Trophoblast cell (in vitro differentiated cells and primary cell): ENCODE results near the gene SUSD5.
"Not testable (repeated sequence)": the region's sequence is repeated elsewhere in the genome, so short reads cannot be mapped to it uniquely, and the experiment has no call there.

ENCODE experiments used
- DNase-seq, 2 donors: peaks; one replicate each; pipeline ENCODE4 v3.0.0-alpha.2; 2016
- H2AFZ ChIP-seq: 2 replicates; pipeline ENCODE4 v1.6.1; 2013; ENCODE audit warnings: low read length, moderate library complexity, mild to moderate bottlenecking; ENCODE audit not compliant: insufficient read depth, poor library complexity
- H2AK5ac ChIP-seq: 2 replicates; pipeline ENCODE4 v1.6.1; 2013; ENCODE audit warnings: mild to moderate bottlenecking, low read length
- H2BK120ac ChIP-seq: 2 replicates; pipeline ENCODE4 v1.6.1; 2013; ENCODE audit warnings: low read length, mild to moderate bottlenecking, moderate library complexity; ENCODE audit not compliant: insufficient read depth, poor library complexity
- H2BK12ac ChIP-seq: 2 replicates; pipeline ENCODE4 v1.6.1; 2013; ENCODE audit warnings: mild to moderate bottlenecking, low read length, moderate library complexity
- H2BK5ac ChIP-seq: 2 replicates; pipeline ENCODE4 v1.6.1; 2013; ENCODE audit warnings: low read length, low read depth, moderate library complexity, mild to moderate bottlenecking; ENCODE audit not compliant: poor library complexity
- H3K14ac ChIP-seq: 2 replicates; pipeline ENCODE4 v1.6.1; 2013; ENCODE audit warnings: mild to moderate bottlenecking, low read length
- H3K18ac ChIP-seq: 2 replicates; pipeline ENCODE4 v1.6.1; 2013; ENCODE audit warnings: mild to moderate bottlenecking, low read length
- H3K23ac ChIP-seq: 2 replicates; pipeline ENCODE4 v1.6.1; 2013; ENCODE audit warnings: low read length
- H3K27ac ChIP-seq: 2 replicates; pipeline ENCODE4 v1.5.1; 2013; ENCODE audit warnings: low read depth, mild to moderate bottlenecking, inconsistent platforms, low read length, moderate library complexity
- H3K27me3 ChIP-seq: 2 replicates; pipeline ENCODE4 v1.6.1; 2013; ENCODE audit warnings: inconsistent platforms, mild to moderate bottlenecking, low read length, moderate library complexity; ENCODE audit not compliant: insufficient read depth
- H3K36me3 ChIP-seq, 2 experiments: 1 replicate in 1 of 2; 2 replicates in 1 of 2; pipeline ENCODE4 v1.6.1; 2013; ENCODE audit warnings: low read length in 2 of 2, mild to moderate bottlenecking in 2 of 2, moderate library complexity in 1 of 2; ENCODE audit not compliant: insufficient read depth in 2 of 2, control insufficient read depth in 1 of 2
- H3K4ac ChIP-seq: 2 replicates; pipeline ENCODE4 v1.6.1; 2013; ENCODE audit warnings: low read depth, mild to moderate bottlenecking, low read length, moderate library complexity
- H3K4me1 ChIP-seq, 2 experiments: 1 replicate in 1 of 2; 2 replicates in 1 of 2; pipeline ENCODE4 v1.6.1; 2013; ENCODE audit warnings: low read length in 2 of 2, mild to moderate bottlenecking in 2 of 2, moderate library complexity in 1 of 2; ENCODE audit not compliant: insufficient read depth in 2 of 2, control insufficient read depth in 1 of 2
- H3K4me2 ChIP-seq: 2 replicates; pipeline ENCODE4 v1.6.1; 2013; ENCODE audit warnings: inconsistent platforms, mild to moderate bottlenecking, low read length, moderate library complexity
- H3K4me3 ChIP-seq: 2 replicates; pipeline ENCODE4 v1.5.1; 2013; ENCODE audit warnings: mild to moderate bottlenecking, low read depth, low read length, inconsistent platforms
- H3K79me1 ChIP-seq: one replicate; pipeline ENCODE4 v1.6.1; 2013; ENCODE audit warnings: low read length
- H3K79me2 ChIP-seq: 2 replicates; pipeline ENCODE4 v1.6.1; 2013; ENCODE audit warnings: low read length, mild to moderate bottlenecking; ENCODE audit not compliant: control insufficient read depth, insufficient read depth, poor library complexity
- H3K9ac ChIP-seq: 2 replicates; pipeline ENCODE4 v1.6.1; 2013; ENCODE audit warnings: mild to moderate bottlenecking, low read length
- H3K9me3 ChIP-seq: 2 replicates; pipeline ENCODE4 v1.6.1; 2013; ENCODE audit warnings: low read depth, mild to moderate bottlenecking, control low read depth, inconsistent platforms, low read length; ENCODE audit not compliant: insufficient read depth
- H4K12ac ChIP-seq: 2 replicates; pipeline ENCODE4 v1.6.1; 2013; ENCODE audit warnings: low read depth, mild to moderate bottlenecking, low read length, moderate library complexity
- H4K8ac ChIP-seq: 2 replicates; pipeline ENCODE4 v1.6.1; 2013; ENCODE audit warnings: low read depth, mild to moderate bottlenecking, low read length, moderate library complexity
- H4K91ac ChIP-seq: one replicate; pipeline ENCODE4 v1.6.1; 2013; ENCODE audit warnings: low read depth, mild to moderate bottlenecking, low read length, moderate library complexity
- WGBS: extraction: QIAGEN DNeasy Blood & Tissue Kit; methylation state at CpG from one replicate; pipeline ENCODE4 v1.1.7; 2013; ENCODE audit warnings: missing lambda C conversion rate; ENCODE audit not compliant: insufficient read length, insufficient coverage; ENCODE audit errors: extremely low coverage; 5-methylcytosine and 5-hydroxymethylcytosine counted together

The SUSD5 gene

DNA sequence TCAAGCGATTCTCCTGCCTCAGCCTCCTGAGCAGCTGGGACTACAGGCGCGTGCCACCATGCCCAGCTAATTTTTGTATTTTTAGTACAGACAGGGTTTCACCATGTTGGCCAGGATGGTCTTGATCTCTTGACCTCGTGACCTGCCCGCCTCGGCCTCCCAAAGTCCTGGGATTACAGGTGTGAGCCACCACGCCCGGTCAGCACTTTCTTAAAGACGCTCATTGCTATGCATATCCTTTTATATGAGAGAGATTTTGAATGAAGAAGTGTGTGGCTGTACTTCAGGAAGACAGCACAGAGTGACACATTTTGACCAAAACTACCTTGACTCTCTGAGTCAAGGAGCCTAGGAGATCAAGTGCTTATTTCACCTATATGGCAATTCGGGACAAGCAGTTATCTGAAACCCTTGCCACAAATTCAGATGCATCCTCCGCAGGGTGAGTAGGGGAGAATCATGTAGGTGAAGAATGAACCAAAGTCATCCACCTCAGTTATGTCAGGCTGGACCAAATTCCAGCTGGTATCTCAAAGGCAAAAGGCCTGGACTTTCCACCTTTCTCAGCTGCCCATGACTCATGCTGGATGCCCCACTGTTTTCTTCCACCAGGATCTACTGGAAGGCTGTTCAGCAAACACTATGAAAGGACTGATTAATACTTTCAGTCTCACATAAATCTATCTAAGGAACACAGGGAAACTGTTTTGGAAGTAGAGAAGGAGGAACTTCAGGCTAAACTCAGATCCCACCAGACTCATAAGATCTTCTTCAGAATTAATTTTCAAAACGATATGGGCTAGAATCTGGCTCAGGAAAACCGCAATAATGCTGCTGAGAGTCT, 31.9 kb downstream of the SUSD5 start:
- Histone ChIP-seq H3K9ac (no peak overlapping the region), H3K18ac (no peak overlapping the region), H2AFZ (no peak overlapping the region), H4K8ac (no peak overlapping the region), H2BK120ac (no peak overlapping the region), H3K14ac (no peak overlapping the region), H2BK5ac (no peak overlapping the region), H3K27me3 (no peaks in the 10 kb centered on the region), H3K9me3 (no peaks in the 10 kb centered on the region), H4K12ac (no peak overlapping the region), H3K4me3 (no peak overlapping the region), H3K4me1 (no peaks in the 10 kb centered on the region), H3K23ac (no peak overlapping the region), H3K27ac (no peak overlapping the region), H2AK5ac (no peak overlapping the region), H2BK12ac (no peak overlapping the region), H4K91ac (no peak overlapping the region), H3K36me3 (no peaks in the 10 kb centered on the region), H3K4ac (no peak overlapping the region), H3K4me2 (no peak overlapping the region), H3K79me2 (no peaks in the 10 kb centered on the region), H3K79me1 (no peaks in the 10 kb centered on the region)
- no CpG with 5 or more reads among the region's 13 CpGs for WGBS
- peak in 1 of 2 donors; percentile 21 for DNase-seq

DNA sequence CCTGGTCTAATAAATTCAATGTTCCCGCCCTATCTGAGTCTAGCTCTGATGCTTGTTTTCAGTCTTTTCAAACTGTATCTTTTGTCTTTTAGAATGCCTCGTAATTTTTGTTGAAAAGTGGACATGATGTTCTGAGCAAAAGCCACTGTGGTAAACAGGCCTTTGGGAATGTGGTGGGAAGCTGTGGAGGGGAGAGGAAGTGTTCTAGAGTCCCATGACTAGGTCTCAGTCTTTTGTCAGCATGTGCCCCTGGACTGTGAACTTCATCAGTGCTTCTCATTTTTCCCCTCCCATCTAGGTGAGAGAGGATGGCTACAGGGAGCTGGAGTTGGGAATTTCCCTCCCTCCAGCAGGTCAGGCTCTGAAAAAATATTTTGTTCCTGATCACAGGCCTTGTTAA, 33.7 kb downstream of the SUSD5 start:
- no peak overlapping the region for H3K4me3 ChIP-seq
- H4K12ac ChIP-seq = no peak overlapping the region
- no peak overlapping the region for H2AFZ ChIP-seq
- H2BK120ac ChIP-seq = no peak overlapping the region
- H2BK5ac ChIP-seq = no peak overlapping the region
- H3K79me1 ChIP-seq = no peaks in the 10 kb centered on the region
- H3K18ac ChIP-seq = no peak overlapping the region
- H3K23ac ChIP-seq = no peak overlapping the region
- H3K36me3 ChIP-seq = no peaks in the 10 kb centered on the region
- no peak overlapping the region for H4K8ac ChIP-seq
- H4K91ac ChIP-seq = no peak overlapping the region
- H2BK12ac ChIP-seq = no peak overlapping the region
- DNase-seq = no peak
- H3K4ac ChIP-seq = no peak overlapping the region
- H3K4me1 ChIP-seq = no peaks in the 10 kb centered on the region
- no peaks in the 10 kb centered on the region for H3K27me3 ChIP-seq
- H3K14ac ChIP-seq = no peak overlapping the region
- H3K27ac ChIP-seq = no peak overlapping the region
- no peaks in the 10 kb centered on the region for H3K9me3 ChIP-seq
- H3K9ac ChIP-seq = no peak overlapping the region
- no peak overlapping the region for H3K4me2 ChIP-seq
- no peaks in the 10 kb centered on the region for H3K79me2 ChIP-seq
- WGBS = no CpG with 5 or more reads among the region's 2 CpGs
- H2AK5ac ChIP-seq = no peak overlapping the region

- no CpG with 5 or more reads among the region's 1 CpG for WGBS
- H3K4me1 ChIP-seq = not testable (repeated sequence)
Observed at GRCh38 chr3:33181641-33182040, 37.0 kb downstream of the SUSD5 start.

DNA sequence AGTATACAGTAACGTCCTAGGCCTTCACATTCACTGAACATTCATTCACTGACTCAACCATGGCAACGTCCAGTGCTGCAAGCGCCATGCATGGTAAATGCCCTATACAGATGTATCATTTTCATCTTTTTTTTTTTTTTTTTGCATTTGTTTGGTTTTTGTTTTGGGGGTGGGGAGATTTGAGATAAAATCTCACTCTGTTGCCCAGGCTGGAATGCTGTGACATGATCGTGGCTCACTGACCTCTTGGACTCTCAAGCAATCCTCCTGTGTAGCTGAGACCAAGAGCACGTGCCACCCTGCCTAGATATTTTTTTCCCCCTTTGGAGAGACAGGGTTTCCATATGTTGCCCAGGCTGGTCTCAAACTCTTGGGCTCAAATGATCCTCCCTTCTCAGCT, 37.4 kb downstream of the SUSD5 start:
- no peak overlapping the region for H3K9ac ChIP-seq
- no peak overlapping the region for H3K23ac ChIP-seq
- no peak overlapping the region for H2BK12ac ChIP-seq
- no peak overlapping the region for H3K14ac ChIP-seq
- H3K79me2 ChIP-seq = no peaks in the 10 kb centered on the region
- no peak overlapping the region for H4K12ac ChIP-seq
- no peaks in the 10 kb centered on the region for H3K79me1 ChIP-seq
- WGBS = no CpG with 5 or more reads among the region's 5 CpGs
- no peaks in the 10 kb centered on the region for H3K4me1 ChIP-seq
- no peaks in the 10 kb centered on the region for H3K9me3 ChIP-seq
- no peak overlapping the region for H3K4me3 ChIP-seq
- DNase-seq = no peak
- H4K91ac ChIP-seq = no peak overlapping the region
- H2BK120ac ChIP-seq = no peak overlapping the region
- H3K4me2 ChIP-seq = no peak overlapping the region
- no peak overlapping the region for H2AK5ac ChIP-seq
- H2AFZ ChIP-seq = no peak overlapping the region
- no peak overlapping the region for H3K27ac ChIP-seq
- no peak overlapping the region for H4K8ac ChIP-seq
- no peaks in the 10 kb centered on the region for H3K36me3 ChIP-seq
- no peak overlapping the region for H3K18ac ChIP-seq
- no peak overlapping the region for H2BK5ac ChIP-seq
- no peaks in the 10 kb centered on the region for H3K27me3 ChIP-seq
- H3K4ac ChIP-seq = no peak overlapping the region

More at GRCh38 chr3:33181641-33182040, 37.0 kb downstream of the SUSD5 start:
- H4K12ac ChIP-seq, H3K18ac ChIP-seq, H3K79me2 ChIP-seq, H3K23ac ChIP-seq, H3K9ac ChIP-seq, H2AK5ac ChIP-seq, DNase-seq, H2BK5ac ChIP-seq, H4K8ac ChIP-seq, H3K14ac ChIP-seq, H3K4me3 ChIP-seq, H3K27me3 ChIP-seq, H3K27ac ChIP-seq, H2AFZ ChIP-seq, H3K4ac ChIP-seq, H3K9me3 ChIP-seq, H3K79me1 ChIP-seq, H4K91ac ChIP-seq, H3K4me2 ChIP-seq, H2BK120ac ChIP-seq, H3K36me3 ChIP-seq, H2BK12ac ChIP-seq: not testable (repeated sequence)
